GM10248 (cell line): ENCODE measurements around the gene EWSR1.

Experiments used
- CTCF ChIA-PET: fragments of 300-600 bp; sonication (Branson Sonifier 250); formaldehyde crosslinking; extraction: SDS; loops from one replicate; lab custom pipeline; 2021; ENCODE audit warnings: antibody characterized with exemption; lab: Yijun Ruan, JAX
- POLR2A ChIA-PET: fragments of 350-650 bp; sonication (Branson Sonifier 250); formaldehyde crosslinking; extraction: SDS; loops from one replicate; lab custom pipeline; 2020; ENCODE audit warnings: antibody characterized with exemption; lab: Yijun Ruan, JAX
- DNase-seq: peaks from one replicate; pipeline ENCODE4 v3.0.0; 2012; ENCODE audit errors: extremely low spot score
- CTCF ChIP-seq: IDR thresholded peaks from 2 replicates; pipeline ENCODE4 v1.5.1; 2012; ENCODE audit warnings: mild to moderate bottlenecking, low read depth; ENCODE audit errors: extremely low read depth, missing control alignments, control extremely low read depth

The EWSR1 gene

DNA sequence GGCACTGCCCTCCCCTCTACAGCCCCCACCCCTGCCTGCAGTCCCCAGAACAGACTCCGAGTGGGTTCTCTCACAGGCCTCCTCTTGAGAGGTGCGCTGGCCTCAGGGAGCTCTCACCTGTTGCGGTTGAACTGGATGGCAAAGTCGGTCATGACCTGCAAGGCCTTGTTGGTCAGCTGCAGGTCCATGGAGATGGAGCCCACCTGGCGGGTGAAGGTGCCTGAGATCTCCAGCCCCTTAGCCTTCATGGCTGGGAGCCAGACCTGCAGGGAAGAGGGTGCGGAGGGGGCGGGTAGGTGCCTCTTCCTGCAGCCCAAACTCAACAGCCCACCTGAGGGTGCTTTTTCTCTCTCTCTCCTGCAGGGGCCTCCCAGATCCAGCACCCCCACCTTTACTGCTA lies 66.1 kb downstream of the EWSR1 start:
- DNase-seq, result no peak
- TF ChIP-seq CTCF, result no peak
- POLR2A ChIA-PET, result no interaction called here
- CTCF ChIA-PET, result interaction anchor here (0.8 kb wide), 1 partner anchor 21 kb away, joined by 3 read pairs; no protein-coding TSS in a partner anchor

GRCh38 chr22:29334696-29335344 lies 66.8 kb downstream of the EWSR1 start:
- DNase-seq, result no peak
- no peak for TF ChIP-seq CTCF
- CTCF ChIA-PET, result interaction anchor here (0.8 kb wide), 1 partner anchor 21 kb away, joined by 3 read pairs; no protein-coding TSS in a partner anchor
- POLR2A ChIA-PET, result interaction anchor here (0.7 kb wide), 1 partner anchor 215 kb away, joined by 11 read pairs; no protein-coding TSS in a partner anchor

DNA sequence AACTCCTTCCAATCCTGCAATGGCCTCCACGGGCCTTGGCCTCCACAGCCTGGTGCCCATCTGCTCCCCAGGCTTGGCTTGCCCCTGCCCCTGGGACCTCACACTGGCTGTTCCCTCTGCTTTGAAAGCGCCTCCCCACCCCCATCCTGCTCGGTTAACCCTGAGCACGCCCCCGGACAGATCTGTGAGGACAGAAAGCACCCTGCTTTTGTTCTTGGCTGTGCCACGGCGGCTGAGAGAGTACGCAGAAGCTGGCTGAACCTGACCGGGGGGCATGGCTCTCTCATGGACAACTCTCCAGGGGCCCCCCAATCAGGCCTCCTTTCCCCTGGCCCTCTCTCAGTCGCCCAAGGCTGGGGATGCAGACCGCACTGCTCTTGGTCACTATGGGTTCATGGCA lies 67.6 kb downstream of the EWSR1 start:
- DNase-seq, result no peak
- ChIA-PET POLR2A (interaction anchor here (0.7 kb wide), 1 partner anchor 214 kb away, joined by 11 read pairs; no protein-coding TSS in a partner anchor), CTCF (no interaction called here)
- no peak for TF ChIP-seq CTCF

DNA sequence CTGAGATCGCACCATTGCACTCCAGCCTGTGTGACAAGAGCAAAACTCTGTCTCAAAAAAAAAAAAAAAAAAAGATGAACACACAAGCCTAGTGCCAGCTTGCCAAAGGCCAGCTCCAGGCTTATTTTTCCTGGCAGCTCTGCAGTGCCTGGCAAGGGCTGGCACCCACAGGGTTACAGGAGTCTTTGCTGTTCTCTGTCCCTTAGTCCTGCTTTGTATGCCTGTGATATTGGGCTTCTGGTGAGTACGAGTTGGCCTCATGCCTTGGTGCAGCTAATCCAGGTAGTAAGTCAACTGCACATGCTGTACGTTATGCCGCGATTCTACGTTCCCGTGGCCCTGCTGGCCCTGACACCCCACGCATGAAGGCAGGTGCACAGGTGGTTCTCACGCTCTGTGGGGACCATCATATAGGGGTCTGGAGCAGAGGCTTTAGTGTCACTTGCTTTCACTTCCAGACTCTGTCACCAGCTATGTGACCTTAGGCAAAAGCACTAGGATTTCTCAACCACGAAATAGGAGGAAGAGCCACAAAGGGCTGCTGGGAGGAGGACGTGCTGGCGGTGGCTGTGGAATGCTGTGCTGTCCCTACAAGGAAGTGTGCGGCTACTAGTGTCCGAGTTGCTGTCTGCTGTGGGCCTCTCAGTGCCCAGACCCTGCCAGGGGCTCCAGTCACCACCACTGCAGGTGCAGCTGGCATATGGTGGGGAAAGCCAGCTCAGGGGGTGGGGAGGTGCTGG lies 68.9 kb downstream of the EWSR1 start:
- no peak for DNase-seq
- ChIA-PET POLR2A (no interaction called here), CTCF (interaction anchor here (0.7 to 1.0 kb wide), 2 partner anchors 12 kb away, joined by 3 read pairs; no protein-coding TSS in a partner anchor)
- TF ChIP-seq CTCF, result no peak

DNA sequence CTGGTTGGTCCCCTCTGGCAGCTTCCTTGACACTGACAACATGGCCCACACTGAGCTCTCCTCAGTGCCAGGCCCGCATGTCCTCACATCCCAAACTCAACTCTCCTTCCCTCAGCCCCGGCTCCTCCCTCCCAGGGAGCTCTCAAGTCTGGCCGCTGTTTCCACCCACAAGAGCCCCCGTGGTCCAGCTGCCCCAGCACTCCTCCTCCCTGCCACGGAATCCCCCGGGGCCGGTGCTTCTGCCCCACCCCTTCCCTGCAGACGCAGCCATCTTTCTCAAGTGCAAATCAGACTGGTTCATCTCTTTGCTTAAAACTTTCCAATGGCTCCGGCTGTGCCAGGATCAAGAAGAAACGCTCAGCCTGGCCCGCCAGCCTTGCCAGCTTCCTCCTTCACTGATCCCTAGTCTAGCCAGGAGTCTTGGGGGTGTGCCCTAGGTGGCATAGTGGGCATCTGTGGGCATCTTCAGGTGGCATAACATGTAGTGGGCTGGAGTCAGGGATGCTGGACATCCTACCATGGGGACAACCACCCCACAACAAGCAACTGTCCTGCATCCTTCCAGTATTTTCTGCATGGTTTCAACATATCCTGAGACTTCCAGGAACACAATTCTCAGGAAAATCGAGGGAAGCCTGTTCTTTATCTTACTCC lies 69.7 kb downstream of the EWSR1 start:
- ChIA-PET POLR2A (no interaction called here), CTCF (interaction anchor here (1.0 kb wide), 1 partner anchor 13 kb away, joined by 3 read pairs; no protein-coding TSS in a partner anchor)
- TF ChIP-seq CTCF, result no peak
- DNase-seq, result no peak

GRCh38 chr22:29338398-29338797 lies 70.3 kb downstream of the EWSR1 start:
- CTCF ChIA-PET, result no interaction called here
- no peak for DNase-seq
- TF ChIP-seq CTCF, result no peak
- POLR2A ChIA-PET, result no interaction called here
